ENCODE results near the gene CST7.

The CST7 gene

GRCh38 chr20:24912397-24913075 is 36.5 kb upstream of the CST7 start:
- TF ChIP-seq, protein P1, sequence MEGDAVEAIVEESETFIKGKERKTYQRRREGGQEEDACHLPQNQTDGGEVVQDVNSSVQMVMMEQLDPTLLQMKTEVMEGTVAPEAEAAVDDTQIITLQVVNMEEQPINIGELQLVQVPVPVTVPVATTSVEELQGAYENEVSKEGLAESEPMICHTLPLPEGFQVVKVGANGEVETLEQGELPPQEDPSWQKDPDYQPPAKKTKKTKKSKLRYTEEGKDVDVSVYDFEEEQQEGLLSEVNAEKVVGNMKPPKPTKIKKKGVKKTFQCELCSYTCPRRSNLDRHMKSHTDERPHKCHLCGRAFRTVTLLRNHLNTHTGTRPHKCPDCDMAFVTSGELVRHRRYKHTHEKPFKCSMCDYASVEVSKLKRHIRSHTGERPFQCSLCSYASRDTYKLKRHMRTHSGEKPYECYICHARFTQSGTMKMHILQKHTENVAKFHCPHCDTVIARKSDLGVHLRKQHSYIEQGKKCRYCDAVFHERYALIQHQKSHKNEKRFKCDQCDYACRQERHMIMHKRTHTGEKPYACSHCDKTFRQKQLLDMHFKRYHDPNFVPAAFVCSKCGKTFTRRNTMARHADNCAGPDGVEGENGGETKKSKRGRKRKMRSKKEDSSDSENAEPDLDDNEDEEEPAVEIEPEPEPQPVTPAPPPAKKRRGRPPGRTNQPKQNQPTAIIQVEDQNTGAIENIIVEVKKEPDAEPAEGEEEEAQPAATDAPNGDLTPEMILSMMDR (IDR thresholded peaks at IDR 0.05), result no peak

DNA sequence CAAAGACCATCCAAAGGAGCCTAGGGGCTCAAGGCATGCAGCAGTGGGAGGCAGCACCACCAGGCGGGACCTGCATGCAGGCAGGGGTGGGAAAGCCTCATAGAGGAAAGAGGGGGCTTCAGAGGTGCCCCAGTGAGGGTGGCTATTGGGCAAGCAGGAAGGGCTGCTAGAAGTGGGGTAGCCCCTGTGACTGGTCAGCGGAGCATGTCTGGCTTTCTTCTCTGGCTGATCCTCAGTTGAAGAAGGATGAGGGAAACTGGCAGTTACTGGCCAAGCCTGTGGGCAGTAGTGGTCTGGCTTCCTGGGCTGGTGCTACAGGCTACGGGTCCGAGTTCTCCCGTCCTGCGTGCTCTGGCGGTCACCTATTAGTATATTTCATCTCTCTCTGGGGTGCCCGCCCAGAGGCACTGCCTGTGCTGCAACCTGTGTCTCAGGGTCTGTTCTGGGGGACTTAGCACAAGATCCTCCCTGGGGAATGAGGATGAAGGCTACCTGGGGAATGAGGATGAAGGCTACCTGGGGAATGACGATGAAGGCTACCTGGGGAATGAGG is 35.9 kb upstream of the CST7 start:
- TF ChIP-seq, protein P1 (IDR thresholded peaks at IDR 0.05), result no peak

DNA sequence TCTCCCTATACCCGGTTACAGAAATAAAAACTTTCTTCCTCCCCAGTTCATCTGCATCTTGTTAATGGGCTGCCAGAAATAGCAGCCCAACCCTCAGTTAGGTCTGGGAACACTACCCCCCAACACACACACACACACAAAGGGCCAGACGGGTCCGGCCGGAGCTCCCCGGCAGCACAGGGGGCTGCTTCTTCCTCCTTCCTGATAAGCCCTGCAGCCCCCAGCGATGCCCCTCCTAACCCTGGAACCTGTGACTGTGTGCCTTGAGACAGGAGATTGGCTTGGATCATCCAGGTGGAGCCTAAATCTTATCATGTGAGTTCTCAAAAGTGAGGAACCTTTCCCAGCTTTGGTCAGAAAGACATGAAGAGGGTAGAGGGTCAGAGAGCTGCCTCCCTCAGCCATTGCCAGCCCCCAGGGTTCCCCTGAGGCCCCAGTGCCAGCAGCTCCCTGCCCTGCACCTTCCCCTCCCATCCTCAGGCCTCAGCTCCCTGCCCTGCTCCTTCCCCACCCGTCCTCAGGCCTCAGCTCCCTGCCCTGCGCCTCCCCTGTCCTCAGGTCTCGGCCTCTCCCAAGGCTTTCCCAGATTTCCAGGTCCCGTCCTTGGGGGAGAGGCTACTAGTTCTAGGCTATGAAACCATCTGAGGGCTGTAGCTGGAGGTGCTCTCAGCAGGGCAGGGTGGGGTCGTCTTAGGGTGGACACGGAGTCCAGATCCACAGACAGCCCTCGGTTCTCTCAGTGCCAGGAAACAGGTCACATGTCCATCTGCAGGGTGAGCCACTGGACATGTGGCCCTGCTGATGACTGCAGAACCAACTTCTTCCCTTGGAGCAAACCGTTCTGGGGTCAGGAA is 34.5 kb upstream of the CST7 start:
- TF ChIP-seq, protein P1 (IDR thresholded peaks at IDR 0.05), result no peak

DNA sequence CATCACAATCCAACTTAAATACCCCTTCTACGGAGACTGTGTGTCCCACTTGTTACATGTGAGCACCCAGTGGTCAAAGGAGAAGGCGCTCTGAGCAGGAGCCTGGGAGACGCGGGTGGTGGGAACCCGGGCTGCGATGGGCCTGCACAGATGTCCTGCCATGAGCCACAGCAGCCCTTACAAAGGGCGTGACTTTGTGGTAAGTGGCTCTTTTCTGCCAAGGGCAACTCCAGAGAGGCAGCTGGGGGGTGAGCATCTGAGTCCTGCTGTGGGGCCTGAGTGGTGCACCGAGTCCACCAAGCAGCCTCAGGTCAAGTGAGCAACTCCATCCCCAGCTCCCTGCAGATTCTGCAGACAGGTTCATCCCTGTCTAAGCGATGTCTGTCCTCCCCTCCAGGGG is 33.6 kb upstream of the CST7 start:
- TF ChIP-seq, protein P1 (IDR thresholded peaks at IDR 0.05), result no peak

GRCh38 chr20:24915892-24916291 is 33.2 kb upstream of the CST7 start:
- TF ChIP-seq, protein P1 (IDR thresholded peaks at IDR 0.05), result no peak

- TF ChIP-seq, protein P1 (IDR thresholded peaks at IDR 0.05), result no peak
Measured at GRCh38 chr20:24916412-24916811, 32.7 kb upstream of the CST7 start.

GRCh38 chr20:24917056-24917455 is 32.0 kb upstream of the CST7 start:
- TF ChIP-seq, protein P1 (IDR thresholded peaks at IDR 0.05), result no peak
